Superior temporal gyrus (tissue), 1 donor: Measurements from ENCODE around the gene PDIA5.

Experiments used
- DNase-seq: peaks from one replicate; pipeline ENCODE4 v3.0.0-alpha.2; 2016; ENCODE audit errors: extremely low spot score

The PDIA5 gene

DNA sequence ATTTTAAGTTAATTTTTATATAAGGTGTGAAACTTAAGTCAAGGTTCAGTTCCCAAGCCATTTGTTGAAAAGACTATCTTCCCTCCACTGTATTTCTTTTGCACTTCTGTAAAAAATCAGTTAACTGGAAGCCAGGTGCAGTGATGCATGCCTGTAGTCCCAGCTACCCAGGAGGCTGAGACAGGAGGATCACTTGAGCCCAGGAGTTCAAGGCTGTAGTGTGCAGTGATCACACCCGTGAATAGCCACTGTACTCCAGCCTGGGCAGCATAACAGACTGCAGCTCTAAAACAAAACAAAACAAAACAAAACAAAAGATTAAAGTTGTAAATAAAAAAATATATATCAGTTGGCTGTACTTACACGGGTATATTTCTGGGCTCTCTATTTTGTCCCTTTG, 101.8 kb downstream of the PDIA5 start:
- no peak for DNase-seq

DNA sequence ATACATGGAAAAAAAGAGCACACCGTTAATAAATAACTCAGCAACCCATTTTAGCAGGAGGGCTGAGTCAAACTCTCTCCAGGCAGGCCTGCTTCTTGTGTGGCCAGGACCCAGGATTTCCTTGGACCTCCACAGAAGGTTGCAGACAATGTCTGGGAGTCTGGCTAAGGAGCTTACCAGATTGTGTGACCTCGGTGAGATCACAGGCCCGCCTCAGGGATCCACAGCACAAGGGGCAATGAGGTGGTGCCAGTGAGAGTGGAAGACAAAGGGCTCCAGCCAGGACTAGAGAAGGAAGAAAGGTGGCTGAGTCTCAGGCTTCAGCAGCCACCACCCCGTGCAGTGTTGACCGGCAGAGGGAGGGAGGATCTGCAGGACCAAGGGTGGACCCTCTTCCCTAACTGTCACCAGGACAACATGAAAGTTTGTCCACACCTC, 102.7 kb downstream of the PDIA5 start:
- no peak for DNase-seq

DNA sequence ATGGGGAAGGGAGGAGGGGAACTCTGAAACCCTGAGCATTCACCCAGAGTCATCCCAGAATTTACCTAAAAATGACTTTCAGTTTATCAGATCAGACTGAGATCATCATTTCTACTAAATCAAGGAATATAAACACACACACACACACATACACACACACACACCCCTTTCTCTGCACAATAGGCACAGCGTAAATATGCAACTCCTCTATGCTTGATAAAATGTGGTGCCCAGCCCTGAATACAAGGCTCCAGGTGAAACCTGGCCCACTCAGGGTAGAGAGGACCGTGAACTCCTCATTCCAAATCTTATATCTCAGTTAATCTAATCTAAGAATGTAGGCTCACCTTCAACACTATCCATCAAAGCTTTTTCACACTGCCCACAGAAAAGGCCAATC, 103.1 kb downstream of the PDIA5 start:
- no peak for DNase-seq

DNA sequence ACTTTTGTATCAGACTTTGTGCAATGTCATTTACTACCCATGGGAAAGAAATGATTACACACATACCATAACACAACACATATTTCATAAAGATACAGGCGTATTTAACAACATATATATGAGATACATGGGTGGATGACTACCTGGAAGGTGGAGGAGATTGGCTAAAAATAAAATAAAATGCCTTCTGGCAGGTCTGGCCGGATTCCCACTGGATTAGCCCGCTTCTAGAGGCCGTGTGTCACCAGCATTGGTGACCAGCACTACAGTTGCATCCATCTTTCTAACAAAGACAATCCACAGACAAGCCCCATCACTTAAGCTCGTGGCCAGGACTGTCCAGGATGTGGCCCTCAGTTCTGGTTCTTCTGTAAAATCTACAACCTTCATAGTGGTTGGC, 114.0 kb downstream of the PDIA5 start:
- DNase-seq, result no peak

- no peak for DNase-seq
Measured at GRCh38 chr3:123186695-123187094, 119.9 kb downstream of the PDIA5 start.

GRCh38 chr3:123188058-123188457, 121.2 kb downstream of the PDIA5 start:
- no peak for DNase-seq

- DNase-seq, result no peak
Measured at GRCh38 chr3:123193448-123194101, 126.8 kb downstream of the PDIA5 start.

- DNase-seq, result no peak
Measured at GRCh38 chr3:123194552-123194951, 127.7 kb downstream of the PDIA5 start.

DNA sequence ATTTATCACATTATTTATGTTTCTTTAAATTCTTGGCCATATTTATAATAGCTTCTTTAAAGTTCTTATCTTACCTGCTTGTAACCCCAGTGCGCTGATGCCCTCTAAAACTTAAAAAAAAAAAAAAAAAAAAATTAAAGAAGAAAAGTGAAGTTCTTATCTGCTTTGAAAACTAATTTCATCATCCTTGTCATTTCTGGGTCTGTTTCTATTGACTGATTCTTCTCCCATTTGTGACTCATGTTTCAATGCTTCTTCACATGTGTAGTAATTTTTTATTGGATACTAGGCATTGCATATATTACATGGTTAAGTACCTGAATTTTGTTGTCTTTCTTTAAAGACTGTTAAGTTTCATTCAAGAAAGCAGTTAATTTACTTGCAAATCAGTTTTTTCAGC, 131.5 kb downstream of the PDIA5 start:
- DNase-seq, result no peak

GRCh38 chr3:123201223-123201556, 134.4 kb downstream of the PDIA5 start:
- DNase-seq, result peak; percentile 23

DNA sequence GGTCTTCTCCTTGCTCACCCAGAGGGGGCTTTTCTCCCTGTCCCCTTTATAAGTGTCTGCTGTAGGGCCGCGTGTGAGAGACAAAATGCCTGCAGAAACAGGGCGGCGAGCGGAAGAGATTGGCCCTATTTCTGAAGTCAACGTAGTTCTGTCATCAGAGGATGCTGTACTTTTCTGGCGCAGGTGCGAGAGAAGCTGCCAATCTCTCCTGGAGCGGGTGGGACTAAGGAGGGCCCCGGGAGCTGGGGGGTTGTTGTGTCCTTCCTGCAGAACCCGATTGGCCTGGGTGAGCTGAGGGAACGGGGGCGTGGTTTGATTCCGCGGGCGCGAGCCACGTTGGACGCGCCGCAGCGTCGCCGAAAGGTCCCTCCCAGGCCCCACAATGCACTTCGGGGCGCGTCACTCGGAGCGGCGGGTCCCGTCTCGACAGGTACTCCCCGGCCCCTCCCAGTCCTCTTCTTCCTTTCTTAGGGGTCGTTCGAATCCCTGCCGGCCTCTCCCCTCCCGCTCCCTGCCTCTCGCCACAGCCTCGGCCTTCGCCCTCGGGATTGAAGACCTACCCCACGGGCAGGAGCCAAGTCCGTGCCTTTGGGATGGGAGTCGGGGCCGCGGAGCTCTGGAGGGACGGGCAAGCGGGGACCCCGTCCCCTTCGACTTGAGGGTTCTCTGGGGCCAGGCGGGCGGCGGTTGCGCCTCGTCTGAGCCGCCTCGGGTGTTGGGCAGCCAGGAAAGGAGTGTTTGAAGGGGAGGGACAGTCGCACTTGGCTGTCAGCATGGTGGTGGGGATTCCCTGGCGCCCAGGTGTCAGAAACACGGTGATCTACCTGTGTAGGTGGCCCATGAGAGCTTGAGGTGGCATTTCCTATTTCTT, 135.0 kb downstream of the PDIA5 start, which contains the start of gene SEC22A:
TSS of gene SEC22A (plus strand) at position 387 of the 871 bp plus-strand sequence. CDS start 7,275 bp downstream, outside the sequence.
- DNase-seq, result peak; percentile 92

GRCh38 chr3:123202451-123202850, 135.6 kb downstream of the PDIA5 start:
- no peak for DNase-seq
